ENCODE data around the gene ST8SIA2. TPM values are rescaled to one million over a fixed set of nuclear protein-coding genes. Genes with fewer than 3 reads are reported as not detected.
A peak's percentile ranks its signal among the peaks of the same experiment; 100 is the strongest.

The ST8SIA2 gene
- total and polyA plus RNA-seq, 3 donors from 2014 or later = 0.12 to 0.31 (median 0.24) TPM

- Histone ChIP-seq H3K4me3 (no peak overlapping the region), H3K27ac (no peak overlapping the region), H3K27me3 (no peaks in the 10 kb centered on the region), H3K36me3 (ENCODE audit: low read depth, missing control alignments) (no peaks in the 10 kb centered on the region), H3K9me3 (no peaks in the 10 kb centered on the region), H3K4me1 (no peaks in the 10 kb centered on the region)
- TF ChIP-seq POLR2A (IDR thresholded peaks at IDR 0.05) (no peak), CTCF (IDR thresholded peaks at IDR 0.05) (no peak)
- 73 to 86% methylated on average over 2 of the region's 2 CpGs for WGBS, 2 donors
- intact Hi-C loops (cut with DNase I; ENCODE audit: low total_unique reads) = no loop called here
- no peak for DNase-seq
Measured at GRCh38 chr15:92384381-92384780, 9.3 kb upstream of the ST8SIA2 start.

- no peak for DNase-seq
- TF ChIP-seq POLR2A (IDR thresholded peaks at IDR 0.05) (no peak), CTCF (IDR thresholded peaks at IDR 0.05) (no peak)
- Histone ChIP-seq H3K4me3 (no peak overlapping the region), H3K27me3 (no peaks in the 10 kb centered on the region), H3K36me3 (ENCODE audit: low read depth, missing control alignments) (no peaks in the 10 kb centered on the region), H3K27ac (no peak overlapping the region), H3K9me3 (no peaks in the 10 kb centered on the region), H3K4me1 (no peaks in the 10 kb centered on the region)
- 86 to 100% methylated on average over 2 of the region's 2 CpGs for WGBS, 2 donors
- intact Hi-C loops (cut with DNase I; ENCODE audit: low total_unique reads) = no loop called here
Measured at GRCh38 chr15:92385096-92385495, 8.6 kb upstream of the ST8SIA2 start.

- WGBS, 2 donors = 22 to 24% methylated on average over 4 of the region's 4 CpGs
- Histone ChIP-seq H3K27ac (no peak overlapping the region), H3K9me3 (no peaks in the 10 kb centered on the region), H3K4me1 (peaks cover 10% of the 10 kb centered on the region), H3K27me3 (no peaks in the 10 kb centered on the region), H3K4me3 (no peak overlapping the region), H3K36me3 (ENCODE audit: low read depth, missing control alignments) (no peaks in the 10 kb centered on the region)
- intact Hi-C loops (cut with DNase I; ENCODE audit: low total_unique reads) = no loop called here
- TF ChIP-seq POLR2A (IDR thresholded peaks at IDR 0.05) (no peak), CTCF (IDR thresholded peaks at IDR 0.05) (no peak)
- DNase-seq = no peak
Measured at GRCh38 chr15:92391640-92392039, 2.0 kb upstream of the ST8SIA2 start.

GRCh38 chr15:92392462-92392861 lies 1.2 kb upstream of the ST8SIA2 start:
- Histone ChIP-seq H3K36me3 (ENCODE audit: low read depth, missing control alignments) (no peaks in the 10 kb centered on the region), H3K4me1 (peaks cover 10% of the 10 kb centered on the region), H3K9me3 (no peaks in the 10 kb centered on the region), H3K27ac (no peak overlapping the region), H3K4me3 (no peak overlapping the region), H3K27me3 (no peaks in the 10 kb centered on the region)
- TF ChIP-seq POLR2A (IDR thresholded peaks at IDR 0.05) = no peak
- TF ChIP-seq CTCF (IDR thresholded peaks at IDR 0.05) = no peak
- WGBS, 2 donors = 3% methylated on average over 5 to 7 of the region's 7 CpGs
- DNase-seq = no peak
- intact Hi-C loops (cut with DNase I; ENCODE audit: low total_unique reads) = no loop called here

- no peak for TF ChIP-seq CTCF (IDR thresholded peaks at IDR 0.05)
- no peak for TF ChIP-seq POLR2A (IDR thresholded peaks at IDR 0.05)
- WGBS, 2 donors = 0% methylated on average over 6 to 33 of the region's 34 CpGs
- Histone ChIP-seq H3K4me1 (peaks cover 10% of the 10 kb centered on the region), H3K9me3 (no peaks in the 10 kb centered on the region), H3K27ac (no peak overlapping the region), H3K27me3 (no peaks in the 10 kb centered on the region), H3K36me3 (ENCODE audit: low read depth, missing control alignments) (no peaks in the 10 kb centered on the region), H3K4me3 (peak overlapping the region; percentile 18 to 47)
- intact Hi-C loops (cut with DNase I; ENCODE audit: low total_unique reads) = no loop called here
- DNase-seq = no peak
Measured at GRCh38 chr15:92393980-92394308, 263 bp downstream of the ST8SIA2 start.
